Astrocyte (in vitro differentiated cells and primary cell): ENCODE results near the gene CRY1.

Experiments used
- CTCF ChIP-seq: IDR thresholded peaks from 2 replicates; pipeline ENCODE4 v1.5.1; 2011; ENCODE audit warnings: low read depth, mild to moderate bottlenecking, inconsistent platforms, low read length, moderate library complexity; ENCODE audit not compliant: insufficient read depth
- EZH2 ChIP-seq: IDR thresholded peaks from 2 replicates; pipeline ENCODE4 v1.6.1; 2012; ENCODE audit warnings: mild to moderate bottlenecking, low read length, inconsistent platforms; ENCODE audit not compliant: insufficient read depth

GRCh38 chr12:106964526-106964925, 128.8 kb downstream of the CRY1 start:
- TF ChIP-seq CTCF (no peak), EZH2 (no peak)
